SK-N-SH treated with all-trans-retinoic acid at 6 μM for 48 hours (cell line): Measurements from ENCODE around the gene KCTD1.

Experiments
- ARNTL ChIP-seq: fragments of 450-650 bp; formaldehyde crosslinking; IDR thresholded peaks from 2 replicates; pipeline ENCODE4 v1.5.0; 2020; ENCODE audit warnings: low read depth, mild to moderate bottlenecking, moderate library complexity, borderline replicate concordance
- BACH2 ChIP-seq: fragments of 250-450 bp; sonication (Bioruptor Pico); IDR thresholded peaks from 2 replicates; pipeline ENCODE4 v1.9.0; 2021; ENCODE audit warnings: mild to moderate bottlenecking, borderline replicate concordance
- GLIS3 ChIP-seq: fragments of 250-450 bp; sonication (Bioruptor Pico); IDR thresholded peaks from 2 replicates; pipeline ENCODE4 v1.5.0; 2020; ENCODE audit warnings: mild to moderate bottlenecking, moderate library complexity
- RARB ChIP-seq: fragments of 250-450 bp; sonication (Bioruptor Pico); IDR thresholded peaks from 2 replicates; pipeline ENCODE4 v1.8.0; 2021; ENCODE audit warnings: mild to moderate bottlenecking, moderate library complexity
- SNAI2 ChIP-seq: fragments of 250-450 bp; sonication (Bioruptor Pico); IDR thresholded peaks from 2 replicates; pipeline ENCODE4 v1.5.0; 2020; ENCODE audit warnings: mild to moderate bottlenecking, moderate library complexity
- ZFP3 ChIP-seq: fragments of 250-450 bp; sonication (Bioruptor Pico); IDR thresholded peaks from 2 replicates; pipeline ENCODE4 v1.5.0; 2020; ENCODE audit warnings: mild to moderate bottlenecking, moderate library complexity
- TF ChIP-seq, protein P1 (sequence below): fragments of 250-450 bp; sonication (Bioruptor Pico); IDR thresholded peaks from 2 replicates; pipeline ENCODE4 v1.5.1; 2020; ENCODE audit warnings: low read depth, mild to moderate bottlenecking, moderate library complexity

DNA sequence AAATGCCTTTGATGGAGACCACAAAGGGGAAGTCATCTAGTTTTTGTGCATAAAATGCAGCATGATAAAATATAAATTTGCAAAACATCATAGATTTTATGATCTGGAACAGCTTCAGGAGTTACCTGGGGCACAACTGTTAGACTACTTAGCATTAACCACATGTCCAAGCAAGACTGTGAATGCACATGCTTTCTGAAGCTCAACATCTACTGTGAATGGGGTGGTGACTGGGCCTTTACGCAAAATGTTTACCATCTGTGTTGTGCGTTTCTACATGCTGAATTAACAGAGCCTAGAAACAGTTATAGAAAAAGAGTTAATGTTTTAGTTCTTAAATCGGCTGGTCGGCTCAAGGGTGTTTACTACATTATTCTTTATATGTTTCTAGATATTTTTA is 45.5 kb downstream of the KCTD1 start:
- TF ChIP-seq ARNTL (CRISPR knock-in tag) = no peak
- TF ChIP-seq BACH2 (CRISPR knock-in tag) = no peak
- TF ChIP-seq RARB = no peak
- no peak for TF ChIP-seq ZFP3
- TF ChIP-seq, protein P1, sequence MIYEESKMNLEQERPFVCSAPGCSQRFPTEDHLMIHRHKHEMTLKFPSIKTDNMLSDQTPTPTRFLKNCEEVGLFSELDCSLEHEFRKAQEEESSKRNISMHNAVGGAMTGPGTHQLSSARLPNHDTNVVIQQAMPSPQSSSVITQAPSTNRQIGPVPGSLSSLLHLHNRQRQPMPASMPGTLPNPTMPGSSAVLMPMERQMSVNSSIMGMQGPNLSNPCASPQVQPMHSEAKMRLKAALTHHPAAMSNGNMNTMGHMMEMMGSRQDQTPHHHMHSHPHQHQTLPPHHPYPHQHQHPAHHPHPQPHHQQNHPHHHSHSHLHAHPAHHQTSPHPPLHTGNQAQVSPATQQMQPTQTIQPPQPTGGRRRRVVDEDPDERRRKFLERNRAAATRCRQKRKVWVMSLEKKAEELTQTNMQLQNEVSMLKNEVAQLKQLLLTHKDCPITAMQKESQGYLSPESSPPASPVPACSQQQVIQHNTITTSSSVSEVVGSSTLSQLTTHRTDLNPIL (CRISPR knock-in tag) = no peak
- TF ChIP-seq SNAI2 (CRISPR knock-in tag) = no peak
- TF ChIP-seq GLIS3 (CRISPR knock-in tag) = no peak
